ENCODE results near the gene MECR. TPM values are rescaled to one million over a fixed set of nuclear protein-coding genes. Genes with fewer than 3 reads are reported as not detected.

Gene MECR
- total RNA-seq, 3 donors from 2014 or later (not counting 1 experiment from before 2014, with no cell fraction given) = 8.0 to 11.2 (median 8.8) TPM

DNA sequence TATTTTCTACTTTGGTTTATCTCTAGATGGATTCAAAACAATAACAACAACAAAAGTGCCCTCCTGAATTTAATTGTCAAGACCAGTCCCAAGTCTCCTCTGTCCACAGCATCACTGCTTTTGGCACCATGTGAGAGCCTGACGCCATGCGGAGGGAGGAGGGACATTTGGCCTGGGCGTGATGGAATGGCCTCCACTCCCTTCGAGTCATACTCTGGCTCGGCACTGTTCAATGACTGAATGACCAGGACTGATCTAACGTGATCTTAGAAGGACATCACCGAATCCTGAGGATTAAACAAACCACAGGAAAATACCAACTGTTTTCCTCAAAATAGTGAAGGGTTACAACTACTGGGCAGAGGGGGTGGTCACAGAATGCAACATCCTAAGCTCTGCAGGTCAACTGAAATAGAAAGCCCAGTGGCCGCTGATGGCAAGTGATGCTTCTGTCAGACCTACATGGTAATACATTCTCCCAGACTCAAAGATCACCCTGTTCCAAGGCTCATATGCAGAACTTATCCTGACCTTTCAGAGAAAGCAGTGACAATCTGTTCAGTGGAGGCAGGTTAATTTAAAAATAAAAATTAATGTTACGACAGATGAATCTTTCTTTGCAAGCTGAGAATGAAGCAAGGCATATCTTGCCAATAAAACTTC lies 68.1 kb downstream of the MECR start:
- H3K27ac ChIP-seq (ENCODE audit: low read length) = no peak overlapping the region
- intact Hi-C loops (cut with micrococcal nuclease) = no loop called here
- no peaks in the 10 kb centered on the region for H3K9me3 Mint-ChIP-seq
- H3K27me3 ChIP-seq (ENCODE audit: control insufficient read depth, insufficient read depth, low read length) = no peaks in the 10 kb centered on the region
- no peak overlapping the region for H3K4me3 ChIP-seq (ENCODE audit: low read length)
- peaks cover 9% of the 10 kb centered on the region for H3K36me3 Mint-ChIP-seq
- H3K4me1 Mint-ChIP-seq = peaks cover 58 to 69% of the 10 kb centered on the region in 2 donors
- peak overlapping the region; percentile 76 to 83 for H3K27ac Mint-ChIP-seq
- ATAC-seq (no peak), DNase-seq (no peak)
- no peak for TF ChIP-seq CTCF (IDR thresholded peaks at IDR 0.05)
- H3K4me3 Mint-ChIP-seq = no peak overlapping the region
- H3K36me3 ChIP-seq (ENCODE audit: control insufficient read depth, insufficient read depth, low read length) = peaks cover 57% of the 10 kb centered on the region
- peaks cover 10% of the 10 kb centered on the region for H3K4me1 ChIP-seq (ENCODE audit: control insufficient read depth, insufficient read depth, low read length)
- H3K9me3 ChIP-seq (ENCODE audit: control insufficient read depth, insufficient read depth, low read length) = no peaks in the 10 kb centered on the region
- H3K27me3 Mint-ChIP-seq (ENCODE audit: low read depth in 2 of 2) = no peaks in the 10 kb centered on the region
- WGBS (ENCODE audit: insufficient coverage) = 92% methylated on average over 8 of the region's 9 CpGs

- H3K4me1 Mint-ChIP-seq = peaks cover 58 to 64% of the 10 kb centered on the region in 2 donors
- H3K4me3 Mint-ChIP-seq = no peak overlapping the region
- Histone ChIP-seq H3K4me1 (ENCODE audit: control insufficient read depth, insufficient read depth, low read length) (peaks cover 10% of the 10 kb centered on the region), H3K27me3 (ENCODE audit: control insufficient read depth, insufficient read depth, low read length) (no peaks in the 10 kb centered on the region), H3K9me3 (ENCODE audit: control insufficient read depth, insufficient read depth, low read length) (no peaks in the 10 kb centered on the region), H3K4me3 (ENCODE audit: low read length) (no peak overlapping the region), H3K36me3 (ENCODE audit: control insufficient read depth, insufficient read depth, low read length) (peaks cover 61% of the 10 kb centered on the region), H3K27ac (ENCODE audit: low read length) (no peak overlapping the region)
- peaks cover 9% of the 10 kb centered on the region for H3K36me3 Mint-ChIP-seq
- no peak for TF ChIP-seq CTCF (IDR thresholded peaks at IDR 0.05)
- H3K27me3 Mint-ChIP-seq (ENCODE audit: low read depth in 2 of 2) = no peaks in the 10 kb centered on the region
- DNase-seq (no peak), ATAC-seq (peak; percentile 41 to 57 (median 44))
- intact Hi-C loops (cut with micrococcal nuclease) = no loop called here
- peak overlapping the region; percentile 76 to 83 for H3K27ac Mint-ChIP-seq
- H3K9me3 Mint-ChIP-seq = no peaks in the 10 kb centered on the region
- 45% methylated on average over 2 of the region's 4 CpGs for WGBS (ENCODE audit: insufficient coverage)
These were observed 68.7 kb downstream of the MECR start for GRCh38 chr1:29162025-29162424.

DNA sequence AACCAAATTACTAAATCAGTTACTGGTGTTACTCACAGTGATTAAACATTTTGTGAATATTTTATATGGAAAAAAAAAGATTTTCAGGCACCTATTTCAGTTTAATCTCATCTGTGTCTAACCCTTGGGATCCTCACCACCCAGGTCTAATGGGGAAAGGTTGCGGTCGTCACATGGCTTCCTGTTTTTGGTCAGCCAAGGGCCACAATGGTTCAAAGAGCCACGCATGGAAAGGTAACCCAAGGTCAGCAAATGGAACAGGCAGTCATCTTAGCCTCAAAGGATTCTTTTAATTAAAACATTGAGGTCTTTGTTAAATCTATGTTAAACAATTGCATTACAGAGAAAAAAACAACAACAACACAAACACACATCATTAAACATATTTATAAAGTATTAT lies 71.0 kb downstream of the MECR start:
- 44% methylated on average over 3 of the region's 3 CpGs for WGBS (ENCODE audit: insufficient coverage)

More for the DNA sequence above, 71.0 kb downstream of the MECR start:
- no peak overlapping the region for H3K27ac ChIP-seq (ENCODE audit: low read length)
- H3K27me3 Mint-ChIP-seq (ENCODE audit: low read depth in 2 of 2) = no peaks in the 10 kb centered on the region
- no peak for TF ChIP-seq CTCF (IDR thresholded peaks at IDR 0.05)
- H3K4me1 Mint-ChIP-seq = peaks cover 41 to 44% of the 10 kb centered on the region in 2 donors
- intact Hi-C loops (cut with micrococcal nuclease) = no loop called here
- no peak overlapping the region for H3K27ac Mint-ChIP-seq
- H3K4me1 ChIP-seq (ENCODE audit: control insufficient read depth, insufficient read depth, low read length) = peaks cover 7% of the 10 kb centered on the region
- H3K9me3 ChIP-seq (ENCODE audit: control insufficient read depth, insufficient read depth, low read length) = no peaks in the 10 kb centered on the region
- no peak overlapping the region for H3K4me3 ChIP-seq (ENCODE audit: low read length)
- peaks cover 4% of the 10 kb centered on the region for H3K36me3 Mint-ChIP-seq
- ATAC-seq (no peak), DNase-seq (no peak)
- peaks cover 57% of the 10 kb centered on the region for H3K36me3 ChIP-seq (ENCODE audit: control insufficient read depth, insufficient read depth, low read length)
- no peaks in the 10 kb centered on the region for H3K9me3 Mint-ChIP-seq
- no peak overlapping the region for H3K4me3 Mint-ChIP-seq
- H3K27me3 ChIP-seq (ENCODE audit: control insufficient read depth, insufficient read depth, low read length) = no peaks in the 10 kb centered on the region

All from natural killer cell (primary cell).